H9 (cell line): ENCODE measurements around the gene OLIG2. TPM values are rescaled to one million over a fixed set of nuclear protein-coding genes. Genes with fewer than 3 reads are reported as not detected.

Source experiments
- DNase-seq: peaks from one replicate; pipeline ENCODE4 v3.0.0-alpha.2; 2017
- H2AFZ ChIP-seq: one replicate; pipeline ENCODE4 v1.6.1; 2013; ENCODE audit warnings: mild to moderate bottlenecking, low read length, control low read depth, moderate library complexity
- H2AK5ac ChIP-seq: 2 replicates; pipeline ENCODE4 v1.6.1; 2013; ENCODE audit warnings: low read length, control low read depth, mixed read lengths; ENCODE audit not compliant: insufficient read length
- H2BK120ac ChIP-seq: one replicate; pipeline ENCODE4 v1.6.1; 2013; ENCODE audit warnings: low read depth, mild to moderate bottlenecking, low read length, control low read depth, inconsistent platforms; ENCODE audit not compliant: poor library complexity, severe bottlenecking
- H2BK12ac ChIP-seq: 2 replicates; pipeline ENCODE4 v1.6.1; 2013; ENCODE audit warnings: low read length, control low read depth, mixed read lengths, low read depth; ENCODE audit not compliant: insufficient read length
- H2BK15ac ChIP-seq: 2 replicates; pipeline ENCODE4 v1.6.1; 2013; ENCODE audit warnings: low read depth, low read length, control low read depth
- H2BK20ac ChIP-seq: one replicate; pipeline ENCODE4 v1.6.1; 2013; ENCODE audit warnings: low read depth, mild to moderate bottlenecking, low read length, control low read depth, inconsistent platforms; ENCODE audit not compliant: poor library complexity, severe bottlenecking
- H2BK5ac ChIP-seq: 2 replicates; pipeline ENCODE4 v1.6.1; 2013; ENCODE audit warnings: low read length, control low read depth, mixed read lengths; ENCODE audit not compliant: insufficient read length
- H3K14ac ChIP-seq: 2 replicates; pipeline ENCODE4 v1.6.1; 2013; ENCODE audit warnings: low read length, control low read depth; ENCODE audit not compliant: insufficient read depth
- H3K18ac ChIP-seq: 2 replicates; pipeline ENCODE4 v1.6.1; 2013; ENCODE audit warnings: low read depth, mild to moderate bottlenecking, mixed read lengths, low read length, control low read depth; ENCODE audit not compliant: insufficient read length
- H3K23ac ChIP-seq: 2 replicates; pipeline ENCODE4 v1.6.1; 2013; ENCODE audit warnings: low read length, control low read depth, mixed read lengths, low read depth; ENCODE audit not compliant: insufficient read length
- H3K23me2 ChIP-seq: 2 replicates; pipeline ENCODE4 v1.6.1; 2013; ENCODE audit warnings: low read depth, mild to moderate bottlenecking, mixed read lengths, low read length, control low read depth; ENCODE audit not compliant: insufficient read length, poor library complexity, severe bottlenecking
- H3K27ac ChIP-seq: 2 replicates; pipeline ENCODE4 v1.5.1; 2013; ENCODE audit warnings: low read length, control low read depth, mixed read lengths, low read depth; ENCODE audit not compliant: insufficient read length
- H3K27me3 ChIP-seq: 2 replicates; pipeline ENCODE4 v1.6.1; 2013; ENCODE audit warnings: low read length, control low read depth, inconsistent platforms; ENCODE audit not compliant: insufficient read depth
- H3K4ac ChIP-seq: 2 replicates; pipeline ENCODE4 v1.6.1; 2013; ENCODE audit warnings: low read depth, mild to moderate bottlenecking, control low read depth, inconsistent platforms, low read length, moderate library complexity
- H3K4me1 ChIP-seq: 2 replicates; pipeline ENCODE4 v1.6.1; 2013; ENCODE audit warnings: low read length, control low read depth, inconsistent platforms; ENCODE audit not compliant: insufficient read depth
- H3K4me2 ChIP-seq: 2 replicates; pipeline ENCODE4 v1.6.1; 2013; ENCODE audit warnings: low read length, control low read depth, mixed read lengths; ENCODE audit not compliant: insufficient read length, insufficient read depth
- H3K56ac ChIP-seq: 2 replicates; pipeline ENCODE4 v1.6.1; 2013; ENCODE audit warnings: low read depth, mild to moderate bottlenecking, mixed read lengths, low read length, control low read depth; ENCODE audit not compliant: insufficient read length
- H3K79me1 ChIP-seq: 2 replicates; pipeline ENCODE4 v1.6.1; 2013; ENCODE audit warnings: low read depth, mild to moderate bottlenecking, moderate library complexity, low read length, control low read depth, inconsistent platforms; ENCODE audit not compliant: insufficient read depth, poor library complexity, severe bottlenecking
- H3K79me2 ChIP-seq: 2 replicates; pipeline ENCODE4 v1.6.1; 2013; ENCODE audit warnings: low read length, control low read depth, inconsistent platforms; ENCODE audit not compliant: insufficient read depth
- H3K9ac ChIP-seq: 2 replicates; pipeline ENCODE4 v1.6.1; 2013; ENCODE audit warnings: low read length, control low read depth, mixed read lengths; ENCODE audit not compliant: insufficient read length; ENCODE audit errors: extremely low read depth
- H3K9me3 ChIP-seq: one replicate; pipeline ENCODE4 v1.6.1; 2013; ENCODE audit warnings: low read depth, low read length, inconsistent platforms; ENCODE audit not compliant: control insufficient read depth
- H3T11ph ChIP-seq: one replicate; pipeline ENCODE4 v1.6.1; 2013; ENCODE audit warnings: mild to moderate bottlenecking, low read length, control low read depth, inconsistent platforms
- H4K20me1 ChIP-seq: one replicate; pipeline ENCODE4 v1.6.1; 2013; ENCODE audit not compliant: control insufficient read depth, insufficient read length, insufficient read depth
- H4K5ac ChIP-seq: 2 replicates; pipeline ENCODE4 v1.6.1; 2013; ENCODE audit warnings: low read depth, mild to moderate bottlenecking, mixed read lengths, low read length, control low read depth; ENCODE audit not compliant: insufficient read length
- H4K8ac ChIP-seq: replicated peaks from 2 replicates; pipeline ENCODE4 v1.6.1; 2013; ENCODE audit warnings: low read length, control low read depth, mixed read lengths, low read depth; ENCODE audit not compliant: insufficient read length
- H4K91ac ChIP-seq: 2 replicates; pipeline ENCODE4 v1.6.1; 2013; ENCODE audit warnings: low read depth, mild to moderate bottlenecking, moderate library complexity, mixed read lengths, low read length, control low read depth; ENCODE audit not compliant: insufficient read length
- H3K27ac Mint-ChIP-seq, 3 experiments: 2 replicates in 2 of 3; 3 replicates in 1 of 3; pipeline ENCODE4 v1.8.0; 2020 to 2021; ENCODE audit warnings: mixed read lengths in 3 of 3, mild to moderate bottlenecking in 1 of 3, moderate library complexity in 1 of 3
- H3K27me3 Mint-ChIP-seq: 2 replicates; pipeline ENCODE4 v1.8.0; 2021; ENCODE audit warnings: low read depth, mild to moderate bottlenecking, moderate library complexity, mixed read lengths
- H3K36me3 Mint-ChIP-seq, 3 experiments: 2 replicates in 2 of 3; 3 replicates in 1 of 3; pipeline ENCODE4 v1.8.0; 2020 to 2021; ENCODE audit warnings: low read depth in 3 of 3, mixed read lengths in 3 of 3; ENCODE audit not compliant: insufficient read depth in 1 of 3
- H3K4me1 Mint-ChIP-seq, 2 experiments: 2 replicates each; pipeline ENCODE4 v1.8.0; 2020; ENCODE audit warnings: mixed read lengths in 2 of 2
- H3K4me3 Mint-ChIP-seq, 2 experiments: 2 replicates in 1 of 2; 3 replicates in 1 of 2; pipeline ENCODE4 v1.8.0; 2020 to 2021; ENCODE audit warnings: mild to moderate bottlenecking in 2 of 2, mixed read lengths in 2 of 2, moderate library complexity in 1 of 2
- H3K9me3 Mint-ChIP-seq, 2 experiments: 2 replicates in 1 of 2; 3 replicates in 1 of 2; pipeline ENCODE4 v1.8.0; 2020; ENCODE audit warnings: mild to moderate bottlenecking in 2 of 2, mixed read lengths in 2 of 2, moderate library complexity in 1 of 2
- CTCF ChIP-seq: fragments of 200-600 bp; sonication (generic); conservative IDR thresholded peaks from 3 replicates; pipeline ENCODE4 v1.8.0; 2021; ENCODE audit warnings: antibody characterized with exemption, mild to moderate bottlenecking
- WGBS: extraction: QIAGEN DNeasy Blood & Tissue Kit; methylation state at CpG from one replicate; pipeline ENCODE4 v1.1.7; 2013; ENCODE audit warnings: missing lambda C conversion rate, low lambda C conversion rate, mixed read lengths; ENCODE audit not compliant: insufficient read length; ENCODE audit errors: extremely low coverage; 5-methylcytosine and 5-hydroxymethylcytosine counted together
- total RNA-seq: library from RNA; stranded (reverse); gene quantifications from 2 replicates; pipeline ENCODE4 v1.2.1, GENCODE V29; 2021

The OLIG2 gene
- total RNA-seq, 1 experiment from 2014 or later, result 1.4 TPM

GRCh38 chr21:33029385-33029921 is 3.7 kb downstream of the OLIG2 start:
- Histone ChIP-seq H3T11ph (no peak overlapping the region), H3K79me2 (no peaks in the 10 kb centered on the region), H2BK5ac (no peak overlapping the region), H4K20me1 (no peaks in the 10 kb centered on the region), H2BK12ac (no peak overlapping the region), H3K27me3 (peaks cover 92% of the 10 kb centered on the region), H3K4me2 (peak overlapping the region; percentile 13), H4K91ac (no peak overlapping the region), H3K23ac (no peak overlapping the region), H2BK15ac (no peak overlapping the region), H2BK20ac (no peak overlapping the region), H3K56ac (no peak overlapping the region), H3K18ac (no peak overlapping the region), H3K4me1 (no peaks in the 10 kb centered on the region; the same call in 1 of the 2 replicates), H4K8ac (no peak overlapping the region), H2AK5ac (no peak overlapping the region), H3K23me2 (peaks cover 15% of the 10 kb centered on the region), H3K4ac (no peak overlapping the region), H3K14ac (no peak overlapping the region), H2BK120ac (no peak overlapping the region), H3K9ac (no peak overlapping the region), H3K9me3 (no peaks in the 10 kb centered on the region), H3K27ac (no peak overlapping the region), H4K5ac (no peak overlapping the region), H2AFZ (no peak overlapping the region), H3K79me1 (no peaks in the 10 kb centered on the region)
- WGBS, result no CpG with 5 or more reads among the region's 19 CpGs
- peaks cover 97% of the 10 kb centered on the region for H3K27me3 Mint-ChIP-seq
- H3K4me3 Mint-ChIP-seq, result peak overlapping the region in 1 of 2 experiments; percentile 59; a peak in 3 of 5 replicates
- no peaks in the 10 kb centered on the region; a peak in 1 of 5 replicates for H3K9me3 Mint-ChIP-seq
- no peak for TF ChIP-seq CTCF
- H3K4me1 Mint-ChIP-seq, result peaks cover 21 to 52% of the 10 kb centered on the region in 2 experiments
- H3K36me3 Mint-ChIP-seq, result peaks cover 0 to 2% (median 0%) of the 10 kb centered on the region in 3 experiments; a peak in 1 of 7 replicates
- DNase-seq, result peak; percentile 47
- H3K27ac Mint-ChIP-seq, result peak overlapping the region in 1 of 3 experiments; percentile 36; a peak in 1 of 7 replicates
